BLaER1 (cell line): ENCODE results near the gene ZNF385A.

Source experiments
- H3K27ac ChIP-seq: shearing (Covaris generic); formaldehyde crosslinking; 2 replicates; pipeline ENCODE4 v1.8.1; 2022
- H3K27me3 ChIP-seq: shearing (Covaris generic); formaldehyde crosslinking; 2 replicates; pipeline ENCODE4 v1.8.1; 2022
- H3K36me3 ChIP-seq: shearing (Covaris generic); formaldehyde crosslinking; 2 replicates; pipeline ENCODE4 v1.8.1; 2022
- H3K4me1 ChIP-seq: shearing (Covaris generic); formaldehyde crosslinking; 2 replicates; pipeline ENCODE4 v1.8.1; 2022
- H3K4me2 ChIP-seq: shearing (Covaris generic); formaldehyde crosslinking; 2 replicates; pipeline ENCODE4 v1.8.1; 2022
- H3K4me3 ChIP-seq: shearing (Covaris generic); formaldehyde crosslinking; 2 replicates; pipeline ENCODE4 v1.8.1; 2022
- H3K9ac ChIP-seq: shearing (Covaris generic); formaldehyde crosslinking; 2 replicates; pipeline ENCODE4 v1.8.1; 2022
- H3K9me3 ChIP-seq: shearing (Covaris generic); formaldehyde crosslinking; 2 replicates; pipeline ENCODE4 v1.8.1; 2022
- H4K20me1 ChIP-seq: shearing (Covaris generic); formaldehyde crosslinking; 2 replicates; pipeline ENCODE4 v1.8.1; 2022
- Cebpa-rat ChIP-seq: shearing (Covaris generic); IDR thresholded peaks from 2 replicates; pipeline ENCODE4 v1.8.1; 2022

ZNF385A gene

GRCh38 chr12:54416687-54417603 is 32.4 kb upstream of the ZNF385A start:
- Histone ChIP-seq H3K4me3 (peak overlapping the region; percentile 98), H3K9ac (peak overlapping the region; percentile 98), H3K36me3 (peaks cover 3% of the 10 kb centered on the region; the same call in 1 of the 2 replicates), H3K27ac (peak overlapping the region; percentile 98), H4K20me1 (peaks cover 9% of the 10 kb centered on the region; the same call in 1 of the 2 replicates), H3K4me2 (peak overlapping the region; percentile 93), H3K27me3 (no peaks in the 10 kb centered on the region), H3K9me3 (no peaks in the 10 kb centered on the region), H3K4me1 (peaks cover 79% of the 10 kb centered on the region)
- 0 out of 2 replicates have a peak, but pooled peaks have one; percentile 20 for TF ChIP-seq Cebpa-rat

- Histone ChIP-seq H4K20me1 (peaks cover 24% of the 10 kb centered on the region; the same call in 1 of the 2 replicates), H3K9me3 (no peaks in the 10 kb centered on the region), H3K4me3 (peak overlapping the region; percentile 98), H3K4me1 (peaks cover 79% of the 10 kb centered on the region), H3K4me2 (peak overlapping the region; percentile 93), H3K27me3 (no peaks in the 10 kb centered on the region), H3K9ac (peak overlapping the region; percentile 98), H3K36me3 (peaks cover 19% of the 10 kb centered on the region), H3K27ac (peak overlapping the region; percentile 98)
- TF ChIP-seq Cebpa-rat = no peak
Observed at GRCh38 chr12:54415221-54415929, 30.8 kb upstream of the ZNF385A start.

- Histone ChIP-seq H3K36me3 (peaks cover 38% of the 10 kb centered on the region), H3K4me2 (peak overlapping the region; percentile 93), H3K27ac (peak overlapping the region; percentile 98), H3K9ac (peak overlapping the region; percentile 71), H3K27me3 (no peaks in the 10 kb centered on the region), H3K4me3 (peak overlapping the region; percentile 56), H3K4me1 (peaks cover 84% of the 10 kb centered on the region), H4K20me1 (peaks cover 42% of the 10 kb centered on the region), H3K9me3 (no peaks in the 10 kb centered on the region)
- TF ChIP-seq Cebpa-rat = no peak
Observed at GRCh38 chr12:54413284-54414190, 29.0 kb upstream of the ZNF385A start.

- peak overlapping the region; percentile 93 for H3K4me2 ChIP-seq
- no peaks in the 10 kb centered on the region for H3K9me3 ChIP-seq
- peak overlapping the region; percentile 56 for H3K4me3 ChIP-seq
- H3K27ac ChIP-seq = peak overlapping the region; percentile 98
- no peaks in the 10 kb centered on the region for H3K27me3 ChIP-seq
- H4K20me1 ChIP-seq = peaks cover 49% of the 10 kb centered on the region
- no peak for TF ChIP-seq Cebpa-rat
- peaks cover 84% of the 10 kb centered on the region for H3K4me1 ChIP-seq
- H3K36me3 ChIP-seq = peaks cover 45% of the 10 kb centered on the region
- peak overlapping the region; percentile 71 for H3K9ac ChIP-seq
Observed at GRCh38 chr12:54412786-54413185, 28.3 kb upstream of the ZNF385A start.

- Histone ChIP-seq H3K4me1 (peaks cover 84% of the 10 kb centered on the region), H3K9me3 (no peaks in the 10 kb centered on the region), H3K36me3 (peaks cover 49% of the 10 kb centered on the region), H3K9ac (peak overlapping the region; percentile 71), H3K4me2 (peak overlapping the region; percentile 93), H3K4me3 (peak overlapping the region; percentile 56), H4K20me1 (peaks cover 53% of the 10 kb centered on the region), H3K27me3 (no peaks in the 10 kb centered on the region), H3K27ac (peak overlapping the region; percentile 98)
- no peak for TF ChIP-seq Cebpa-rat
Observed at GRCh38 chr12:54412348-54412747, 27.8 kb upstream of the ZNF385A start.

GRCh38 chr12:54411391-54412241 is 27.1 kb upstream of the ZNF385A start:
- peak overlapping the region; percentile 98 for H3K27ac ChIP-seq
- peak overlapping the region; percentile 56; the same call in 1 of the 2 replicates for H3K4me3 ChIP-seq
- H3K4me2 ChIP-seq = peak overlapping the region; percentile 93
- peaks cover 78% of the 10 kb centered on the region for H3K4me1 ChIP-seq
- H3K9ac ChIP-seq = peak overlapping the region; percentile 71
- no peaks in the 10 kb centered on the region for H3K27me3 ChIP-seq
- no peaks in the 10 kb centered on the region for H3K9me3 ChIP-seq
- H4K20me1 ChIP-seq = peaks cover 57% of the 10 kb centered on the region
- no peak for TF ChIP-seq Cebpa-rat
- peaks cover 57% of the 10 kb centered on the region for H3K36me3 ChIP-seq

- H3K9ac ChIP-seq = no peak overlapping the region
- no peak overlapping the region for H3K4me3 ChIP-seq
- H4K20me1 ChIP-seq = peaks cover 77% of the 10 kb centered on the region
- H3K36me3 ChIP-seq = peaks cover 80% of the 10 kb centered on the region
- H3K9me3 ChIP-seq = no peaks in the 10 kb centered on the region
- TF ChIP-seq Cebpa-rat = no peak
- no peak overlapping the region for H3K4me2 ChIP-seq
- peaks cover 54% of the 10 kb centered on the region for H3K4me1 ChIP-seq
- no peaks in the 10 kb centered on the region for H3K27me3 ChIP-seq
- no peak overlapping the region for H3K27ac ChIP-seq
Observed at GRCh38 chr12:54409267-54409666, 24.7 kb upstream of the ZNF385A start.

GRCh38 chr12:54407183-54407905 is 22.8 kb upstream of the ZNF385A start:
- no peak overlapping the region for H3K4me3 ChIP-seq
- peaks cover 35% of the 10 kb centered on the region for H3K4me1 ChIP-seq
- H3K27ac ChIP-seq = no peak overlapping the region
- no peaks in the 10 kb centered on the region for H3K9me3 ChIP-seq
- no peaks in the 10 kb centered on the region for H3K27me3 ChIP-seq
- peaks cover 85% of the 10 kb centered on the region for H4K20me1 ChIP-seq
- H3K9ac ChIP-seq = no peak overlapping the region
- peaks cover 99% of the 10 kb centered on the region for H3K36me3 ChIP-seq
- no peak overlapping the region for H3K4me2 ChIP-seq
- TF ChIP-seq Cebpa-rat = no peak
